GM19238 (cell line): Measurements from ENCODE around the gene TMEM147.
A peak's percentile ranks its signal among the peaks of the same experiment; 100 is the strongest.

ENCODE experiments used
- DNase-seq: peaks from one replicate; pipeline ENCODE4 v3.0.0; 2011; ENCODE audit warnings: low spot score; ENCODE audit not compliant: insufficient read length

Gene TMEM147

GRCh38 chr19:35545855-35546381 is 492 bp downstream of the TMEM147 start:
- peak; percentile 65 for DNase-seq

GRCh38 chr19:35546532-35546931 is 1.1 kb downstream of the TMEM147 start:
- DNase-seq = no peak

DNA sequence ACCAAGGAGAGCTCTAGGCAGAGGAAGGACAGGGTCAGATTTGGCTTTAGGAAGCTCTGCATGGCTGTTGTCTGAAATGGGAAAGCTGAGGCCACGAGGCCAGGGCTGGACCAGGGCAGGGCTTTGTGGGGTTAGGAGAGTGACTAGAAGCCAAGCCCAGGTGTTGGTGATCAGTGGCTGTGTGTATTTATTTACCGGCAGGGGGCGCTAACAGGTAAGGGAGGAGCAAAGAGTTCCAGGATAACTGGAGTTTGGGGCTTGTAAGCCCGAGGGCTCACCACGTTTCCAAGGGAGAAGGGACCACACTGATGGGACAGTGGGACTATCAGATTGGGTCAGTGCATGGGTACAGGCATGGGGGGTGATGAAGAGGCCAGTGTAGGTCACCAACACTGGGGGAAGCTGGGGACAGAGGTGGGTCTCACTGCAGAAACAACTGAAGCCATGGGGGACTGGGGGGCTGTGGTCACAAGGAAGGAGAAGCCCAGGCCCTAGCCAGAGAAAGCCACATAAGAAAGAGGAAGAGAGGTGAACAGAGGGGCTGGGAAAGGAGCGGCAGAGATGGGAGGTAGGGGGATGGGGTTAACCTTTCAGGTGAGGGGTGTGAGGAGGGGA is 3.9 kb downstream of the TMEM147 start:
- peak; percentile 69 for DNase-seq

- no peak for DNase-seq
Measured at GRCh38 chr19:35549879-35550523, 4.6 kb downstream of the TMEM147 start.

DNA sequence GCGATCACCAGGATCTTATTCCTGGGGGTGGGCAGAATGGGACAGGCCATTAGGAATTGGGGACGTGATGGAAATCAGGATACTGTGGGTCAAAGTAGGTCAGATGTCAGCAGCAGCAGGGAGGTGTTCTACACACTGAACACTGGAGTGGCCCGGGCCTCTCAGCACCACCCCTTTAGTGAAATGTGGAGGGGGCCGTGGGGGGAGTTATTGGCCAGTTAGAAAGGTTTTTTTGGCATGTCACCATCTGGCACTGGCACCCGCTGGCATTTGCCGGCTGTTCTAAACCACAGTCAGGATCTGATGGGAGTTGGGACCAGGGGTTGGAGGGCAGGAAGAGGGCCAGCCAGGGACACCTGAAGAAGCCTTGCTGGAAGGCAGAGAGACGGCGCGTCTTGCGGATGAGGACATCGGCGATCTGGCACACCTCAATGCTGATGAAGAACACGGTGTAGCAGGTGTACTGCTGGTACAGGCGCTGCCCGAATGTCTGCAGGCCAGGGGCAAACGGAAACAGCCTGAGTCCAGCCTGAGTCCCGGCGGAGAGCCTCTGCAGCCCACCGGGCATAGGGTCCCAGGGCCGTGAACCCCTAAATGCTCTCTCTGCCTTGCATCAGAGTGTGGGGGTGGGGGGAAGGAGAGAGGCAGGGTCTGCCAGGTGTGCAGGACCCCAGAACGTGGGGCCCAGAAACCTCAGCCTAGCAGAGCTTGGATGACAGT is 5.8 kb downstream of the TMEM147 start:
- DNase-seq = no peak

DNA sequence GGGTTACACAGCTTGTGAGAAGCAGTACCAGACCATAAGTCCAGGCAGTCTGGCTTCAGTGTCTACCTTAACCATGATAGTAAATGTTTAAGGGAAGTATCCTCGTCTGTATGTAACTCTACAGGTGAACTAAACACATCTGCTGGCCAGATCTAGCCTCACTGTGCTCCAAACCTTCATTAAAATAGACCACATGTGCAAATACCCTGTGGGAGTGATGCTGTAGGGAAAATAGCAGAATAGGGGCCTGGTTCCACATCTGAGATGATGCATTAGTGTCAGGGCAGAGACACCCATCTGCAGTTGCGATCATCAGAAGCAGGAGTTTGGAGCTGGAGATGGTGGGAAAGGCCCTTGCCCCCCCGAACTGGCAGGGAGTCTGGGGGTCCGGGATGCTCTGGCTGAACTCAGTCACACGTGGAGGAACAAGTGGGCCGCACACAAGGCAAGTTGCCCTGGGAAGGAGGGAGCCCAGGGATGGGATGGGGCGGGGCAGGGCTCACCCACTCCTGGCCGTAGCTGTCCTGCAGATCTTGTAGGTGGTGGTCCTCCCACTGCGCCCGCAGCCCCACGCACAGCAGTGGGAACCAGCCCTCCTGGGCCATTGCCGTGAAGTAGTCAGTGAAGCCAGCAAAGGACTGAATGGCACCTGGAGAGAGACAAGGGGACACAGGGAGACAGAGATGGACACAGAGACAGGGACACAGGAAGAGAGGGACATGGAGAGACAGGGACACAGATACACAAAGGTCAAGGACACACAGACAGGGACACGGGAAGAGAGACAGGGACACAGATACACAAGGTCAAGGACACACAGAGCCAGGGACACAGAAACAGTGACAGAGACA is 7.3 kb downstream of the TMEM147 start:
- no peak for DNase-seq

DNA sequence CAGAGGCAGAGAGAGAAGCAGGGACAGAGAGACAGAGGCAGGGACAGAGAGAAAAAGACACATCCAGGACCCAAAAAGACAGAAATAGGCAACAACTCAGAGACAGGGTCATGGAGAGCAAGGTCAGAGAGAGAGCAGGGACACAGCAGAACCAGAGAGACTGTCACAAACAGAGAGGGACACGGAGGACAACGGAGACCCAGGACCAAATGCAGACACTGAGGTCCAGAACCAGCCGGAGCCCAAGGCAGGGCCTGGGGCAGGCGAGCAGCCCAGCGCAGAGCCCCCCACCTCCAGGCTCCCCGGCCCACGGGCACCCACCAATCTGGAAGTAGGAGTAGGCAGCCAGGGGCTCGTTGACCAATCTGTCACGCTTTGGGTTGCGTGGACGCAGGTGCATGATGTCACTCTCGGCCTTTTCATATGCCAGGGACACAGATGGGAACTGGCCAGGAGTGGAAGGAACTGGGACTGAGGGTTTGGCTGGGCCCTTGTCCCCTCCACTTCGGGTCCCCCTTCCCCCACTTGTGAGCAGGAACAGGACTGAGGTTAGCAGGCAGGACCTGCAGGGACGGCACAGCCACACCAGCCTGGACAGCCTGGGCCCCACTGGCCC is 8.1 kb downstream of the TMEM147 start:
- DNase-seq = no peak

DNA sequence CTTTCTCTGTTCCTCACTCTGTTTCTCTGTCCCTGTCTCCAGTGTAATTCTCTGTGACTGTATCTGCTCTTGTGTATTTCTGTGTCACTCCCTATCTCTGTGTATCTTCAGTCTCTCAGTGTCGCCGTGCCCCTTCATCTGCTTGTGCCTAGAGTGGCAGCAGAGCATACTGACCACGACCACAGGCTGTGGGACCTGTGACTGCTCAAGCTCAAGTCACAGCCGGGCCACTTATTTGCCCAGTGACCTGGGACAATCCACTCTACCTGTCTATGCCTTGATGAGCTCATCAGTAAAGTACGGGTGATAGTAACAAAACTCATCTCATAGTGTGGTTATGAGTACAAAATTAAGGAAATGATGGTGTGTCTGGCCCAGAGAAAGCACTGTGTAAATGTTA is 8.7 kb downstream of the TMEM147 start:
- DNase-seq = no peak

DNA sequence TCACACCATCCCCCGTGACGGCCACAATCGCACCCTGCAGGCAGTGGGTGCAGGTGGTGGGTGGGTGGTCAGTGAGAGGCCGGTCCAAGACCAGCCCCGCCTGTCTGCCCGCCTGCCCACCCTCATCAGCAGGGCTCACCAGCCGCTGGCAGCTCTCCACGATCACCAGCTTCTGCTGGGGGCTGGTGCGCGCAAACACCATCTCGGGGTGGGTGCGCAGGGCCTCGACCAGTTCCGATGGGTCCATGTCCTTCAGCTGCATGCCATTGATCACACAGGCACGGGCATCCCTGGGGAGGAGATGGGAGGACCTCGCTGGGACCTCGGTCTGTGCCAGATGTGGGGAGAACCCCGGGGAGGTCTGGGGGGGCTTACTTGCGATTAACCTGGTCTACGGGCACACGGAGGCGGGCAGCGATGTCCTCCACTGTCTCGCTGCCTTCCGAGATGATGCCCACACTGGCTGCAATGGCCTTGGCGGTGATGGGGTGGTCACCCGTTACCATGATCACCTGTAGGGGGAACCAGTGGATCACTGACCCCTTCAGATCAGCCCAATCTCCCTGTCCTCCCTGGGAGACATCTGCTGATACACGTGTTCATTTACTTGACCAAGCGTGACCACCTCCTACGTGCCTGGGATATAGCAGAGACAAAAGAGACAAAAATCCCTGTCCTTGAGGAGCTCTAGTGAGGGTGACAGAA is 10.0 kb downstream of the TMEM147 start:
- DNase-seq = no peak

GRCh38 chr19:35556025-35556590 is 10.7 kb downstream of the TMEM147 start:
- no peak for DNase-seq

- no peak for DNase-seq
Measured at GRCh38 chr19:35556846-35557538, 11.6 kb downstream of the TMEM147 start.

DNA sequence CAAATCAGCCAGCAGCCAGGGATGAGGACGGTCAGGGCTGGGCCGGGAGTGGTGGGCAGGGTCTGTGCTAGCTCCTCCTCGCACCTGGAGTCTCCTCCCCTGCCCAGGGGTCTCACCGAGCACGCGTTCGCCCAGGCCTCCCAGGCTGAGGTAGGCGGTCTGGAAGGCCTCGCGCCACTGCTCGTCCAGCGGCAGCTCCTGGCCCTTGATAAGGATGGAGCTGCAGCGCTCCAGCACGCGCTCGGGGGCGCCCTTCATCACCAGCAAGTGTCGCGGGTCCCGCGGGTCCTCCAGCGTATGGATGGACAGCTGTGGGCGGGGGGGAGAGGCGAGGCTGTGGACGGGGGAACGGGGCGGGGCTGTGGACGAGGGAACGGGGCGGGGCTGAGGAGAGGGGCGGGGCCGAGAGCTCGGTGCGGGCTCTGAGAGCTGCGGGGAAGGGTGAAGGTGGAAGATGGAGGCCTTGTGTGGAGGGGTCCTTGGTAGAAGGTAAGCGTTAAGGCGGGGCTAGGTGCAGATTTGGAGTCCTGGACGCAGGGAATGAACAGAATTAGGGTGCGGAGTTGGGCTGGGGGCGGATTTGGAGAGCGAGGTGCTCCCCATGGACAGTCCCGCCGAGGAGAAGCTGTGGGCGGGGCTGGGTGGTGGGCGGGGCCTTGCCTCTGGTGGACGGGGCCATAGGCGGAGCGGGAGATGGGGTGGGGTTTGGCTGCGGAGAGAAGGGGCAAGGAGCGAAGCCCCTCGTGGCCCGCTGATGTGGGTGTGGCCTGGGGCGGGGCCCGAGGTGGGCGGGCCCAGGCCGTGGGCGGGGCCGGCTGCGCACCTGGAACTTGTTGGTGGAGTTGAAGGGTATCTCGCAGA is 12.3 kb downstream of the TMEM147 start:
- DNase-seq = peak; percentile 44

- no peak for DNase-seq
Measured at GRCh38 chr19:35558400-35559280, 13.2 kb downstream of the TMEM147 start.

GRCh38 chr19:35559281-35559659 is 13.8 kb downstream of the TMEM147 start:
- peak; percentile 42 for DNase-seq

DNA sequence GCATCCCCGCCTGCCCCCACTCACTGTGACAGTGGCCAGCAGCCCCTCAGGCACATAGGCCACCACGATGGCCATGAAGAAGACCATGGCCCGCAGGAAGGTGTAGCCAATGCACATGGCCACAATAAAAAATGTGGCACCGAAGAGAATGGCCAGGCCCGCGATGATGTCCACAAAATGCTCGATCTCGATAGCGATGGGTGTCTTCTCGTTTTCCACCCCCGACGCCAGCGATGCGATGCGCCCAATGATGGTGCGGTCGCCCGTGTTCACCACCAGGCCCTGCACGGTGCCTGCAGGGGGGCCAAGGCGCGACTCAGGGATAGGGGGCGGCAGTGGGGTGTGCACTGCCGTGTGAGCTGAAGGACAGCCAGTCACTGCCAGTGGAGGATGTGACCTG is 14.4 kb downstream of the TMEM147 start:
- no peak for DNase-seq

DNA sequence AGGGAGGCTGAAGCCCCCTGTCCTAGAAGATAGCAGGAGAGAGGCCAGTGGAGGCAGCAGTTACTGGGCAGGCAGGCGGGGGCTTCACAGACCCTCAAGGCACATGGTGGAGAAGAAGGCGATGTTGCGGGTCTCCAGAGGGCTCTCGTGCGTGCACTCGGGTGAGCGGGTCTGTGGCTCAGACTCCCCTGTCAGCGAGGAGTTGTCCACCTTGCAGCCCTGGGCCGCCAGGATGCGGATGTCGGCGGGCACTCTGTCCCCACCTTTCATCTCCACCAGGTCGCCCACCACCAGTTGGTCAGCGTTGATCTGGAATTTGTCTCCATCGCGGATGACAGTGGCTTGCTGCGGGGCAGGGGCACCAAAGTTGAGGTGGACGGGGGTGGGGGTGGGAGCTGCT is 14.8 kb downstream of the TMEM147 start:
- no peak for DNase-seq

DNA sequence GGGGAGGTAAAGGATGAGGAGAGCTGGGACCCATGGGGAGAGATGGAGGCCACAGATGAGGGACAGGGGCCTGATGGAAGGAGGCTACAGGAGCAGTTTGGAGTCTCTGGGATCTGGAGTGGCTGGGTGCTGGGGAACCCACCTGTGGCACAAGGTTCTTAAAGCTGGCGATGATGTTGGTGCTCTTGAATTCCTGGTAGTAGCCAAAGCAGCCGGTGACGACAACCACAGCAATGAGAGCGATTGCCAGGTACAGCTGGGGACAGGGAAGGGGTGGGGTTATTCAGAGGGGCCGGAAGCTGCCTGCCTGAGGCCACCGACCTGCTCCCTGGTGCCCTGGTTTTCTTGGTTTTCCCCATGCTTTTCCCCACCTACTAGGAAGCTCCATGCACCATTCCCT is 15.3 kb downstream of the TMEM147 start:
- DNase-seq = no peak

DNA sequence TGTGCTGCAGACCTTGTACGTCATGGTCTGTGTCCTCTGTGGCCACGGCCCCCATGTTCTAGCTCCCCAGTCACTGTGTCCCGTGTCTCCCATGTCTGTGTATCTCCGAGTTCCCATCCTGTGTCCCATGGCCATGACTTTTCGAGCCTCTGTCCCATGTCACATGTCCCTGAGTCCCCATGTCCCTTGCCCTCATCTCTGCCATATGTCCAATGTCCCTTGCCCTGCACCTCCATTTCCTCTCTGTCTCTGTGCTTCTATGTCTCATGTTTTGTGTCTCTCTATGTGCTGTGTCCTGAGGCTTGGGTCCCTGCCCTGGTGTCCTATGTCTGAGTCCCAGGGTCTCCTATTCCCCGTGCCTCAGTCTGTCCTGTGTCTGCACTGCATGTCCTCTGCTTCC is 16.0 kb downstream of the TMEM147 start:
- DNase-seq = no peak
